ENCODE measurements around the gene SHB. TPM values are rescaled to one million over a fixed set of nuclear protein-coding genes. Genes with fewer than 3 reads are reported as not detected.

The SHB gene
- total and polyA plus RNA-seq, 2 of the 13 experiments (the other 11 are each of a cell fraction or from before 2014, with no cell fraction given), result 19.4 to 20.7 TPM

GRCh38 chr9:37988041-37988440 is 81.0 kb downstream of the SHB start:
- Histone ChIP-seq H2AFZ (ENCODE audit: low read length) (no peak overlapping the region), H4K20me1 (ENCODE audit: insufficient read depth, low read length) (peaks cover 52% of the 10 kb centered on the region), H3K4me2 (ENCODE audit: low read depth, low read length) (no peak overlapping the region), H3K27me3 (ENCODE audit: control insufficient read depth in 1 of 2, insufficient read depth in 2 of 2, low read length in 2 of 2) (no peaks in the 10 kb centered on the region), H3K79me2 (ENCODE audit: insufficient read depth, low read length) (peaks cover 58% of the 10 kb centered on the region), H3K9me3 (ENCODE audit: low read length) (no peaks in the 10 kb centered on the region), H3K4me3 (replicated peaks in 1 of 3; ENCODE audit: insufficient read depth in 1 of 3, low read depth in 2 of 3, low read length in 3 of 3) (no peak overlapping the region), H3K27ac (ENCODE audit: extremely low read length, insufficient read depth, low read length) (no peak overlapping the region), H3K9ac (ENCODE audit: insufficient read depth, low read depth, low read length) (no peak overlapping the region), H3K4me1 (ENCODE audit: insufficient read depth, low read length) (0 out of 2 replicates have a peak, but pooled peaks cover 8% of the 10 kb centered on the region), H3K36me3 (replicated peaks in 1 of 2; ENCODE audit: control insufficient read depth in 1 of 2, insufficient read depth in 2 of 2, low read length in 2 of 2) (peaks cover 21 to 80% of the 10 kb centered on the region in 2 experiments)
- no TSS peak for BruUV-seq (replicated peaks)
- in situ Hi-C loops (cut with HindIII; ENCODE audit: extremely low pct_ligation_motif_present, low pct_unique_long_range_greater_than_20kb) (no loop called here), intact Hi-C loops (cut with micrococcal nuclease; ENCODE audit: unreplicated experiment) (no loop called here)
- ChIA-PET CTCF (ENCODE audit: low intra/inter-chr PET ratio, low total read pairs) (no interaction called here), POLR2A (interaction anchor here (0.7 kb wide), 1 partner anchor 21 kb away, joined by 4 read pairs; no protein-coding TSS in a partner anchor)
- FAIRE-seq (no peak), DNase-seq (ENCODE audit: low spot score) (no peak), ATAC-seq (no peak)
- no peak for TF ChIP-seq GLI4 (CRISPR knock-in tag; IDR thresholded peaks at IDR 0.05; ENCODE audit: borderline replicate concordance)
- no peak for TF ChIP-seq NFKBIZ (CRISPR knock-in tag; IDR thresholded peaks at IDR 0.05)
- no peak for TF ChIP-seq PITX1 (CRISPR knock-in tag; IDR thresholded peaks at IDR 0.05)
- TF ChIP-seq ZNF605 (CRISPR knock-in tag; IDR thresholded peaks at IDR 0.05), result no peak
- no peak for TF ChIP-seq PCBP1 (IDR thresholded peaks at IDR 0.05; ENCODE audit: borderline replicate concordance, low read depth, low read length)
- no peak for TF ChIP-seq ATF5 (CRISPR knock-in tag; IDR thresholded peaks at IDR 0.05; ENCODE audit: low read depth)
- TF ChIP-seq BCLAF1 (IDR thresholded peaks at IDR 0.05), result no peak
- TF ChIP-seq CREM (IDR thresholded peaks at IDR 0.05), result no peak
- no peak for TF ChIP-seq CREM (CRISPR knock-in tag; IDR thresholded peaks at IDR 0.05)
- TF ChIP-seq MXD4 (CRISPR knock-in tag; IDR thresholded peaks at IDR 0.05), result no peak
- TF ChIP-seq ZSCAN20 (CRISPR knock-in tag; IDR thresholded peaks at IDR 0.05; ENCODE audit: borderline replicate concordance), result no peak
- TF ChIP-seq THAP8 (CRISPR knock-in tag; IDR thresholded peaks at IDR 0.05; ENCODE audit: borderline replicate concordance), result no peak
- no peak for TF ChIP-seq FOXK1 (CRISPR knock-in tag; IDR thresholded peaks at IDR 0.05; ENCODE audit: borderline replicate concordance, low read depth)
- TF ChIP-seq PREB (CRISPR knock-in tag; IDR thresholded peaks at IDR 0.05), result no peak
- no peak for TF ChIP-seq SP5 (CRISPR knock-in tag; IDR thresholded peaks at IDR 0.05; ENCODE audit: borderline replicate concordance, low read depth)
- TF ChIP-seq ZNF841 (CRISPR knock-in tag; IDR thresholded peaks at IDR 0.05; ENCODE audit: borderline replicate concordance), result no peak
- no peak for TF ChIP-seq ZBTB33 (CRISPR knock-in tag; IDR thresholded peaks at IDR 0.05)
- WGBS (ENCODE audit: low lambda C conversion rate), result 100% methylated on average over 3 of the region's 5 CpGs

Measured in HepG2 (cell line).